ENCODE measurements around the gene MDFI. TPM values are rescaled to one million over a fixed set of nuclear protein-coding genes. Genes with fewer than 3 reads are reported as not detected.
A peak's percentile ranks its signal among the peaks of the same experiment; 100 is the strongest.

The MDFI gene
- total RNA-seq, 1 experiment from 2014 or later = 166 TPM

DNA sequence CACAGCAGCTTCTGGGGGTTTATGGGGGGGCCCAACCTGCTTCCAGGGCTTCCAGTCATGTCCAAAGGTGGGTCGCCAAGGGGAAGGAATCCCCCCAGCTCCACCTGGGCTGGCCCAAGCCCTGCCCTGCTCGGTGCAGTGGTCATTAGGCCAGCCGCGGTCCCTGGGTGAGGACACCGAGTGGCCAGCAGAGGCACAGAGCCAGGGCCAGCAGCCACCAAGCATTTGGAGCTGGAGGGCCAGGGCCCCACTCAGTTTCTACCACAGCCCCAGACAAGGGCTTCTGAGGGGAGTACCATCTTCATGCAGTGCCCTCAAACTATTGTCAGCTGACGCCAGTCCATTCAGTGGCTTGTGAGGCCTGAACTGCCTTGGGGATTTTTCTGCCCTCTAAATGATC, 57.6 kb downstream of the MDFI start:
- Histone ChIP-seq H3K4me3 (no peak overlapping the region), H3K27ac (no peak overlapping the region), H3K36me3 (no peaks in the 10 kb centered on the region), H3K27me3 (no peaks in the 10 kb centered on the region), H3K9me3 (replicated peaks) (no peaks in the 10 kb centered on the region), H3K4me1 (peaks cover 17% of the 10 kb centered on the region)
- DNase-seq = no peak

DNA sequence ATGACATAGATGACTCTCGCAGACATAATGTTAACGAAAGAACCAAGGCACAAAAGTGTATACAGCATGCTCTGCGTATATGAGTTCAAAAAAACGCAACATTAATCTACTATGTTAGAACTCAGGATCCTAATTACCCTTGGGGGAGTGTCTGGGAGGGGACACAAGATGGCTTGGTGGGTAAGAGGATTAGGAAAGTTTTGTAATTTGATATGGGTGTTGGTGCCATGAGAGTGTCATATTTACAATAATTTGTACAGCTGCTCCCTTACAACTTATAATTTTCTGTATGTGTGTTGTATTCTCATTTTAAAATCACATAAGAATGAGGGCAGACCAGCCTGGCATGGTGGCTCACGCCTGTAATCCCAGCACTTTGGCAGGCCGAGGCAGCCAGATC, 58.5 kb downstream of the MDFI start:
- no peaks in the 10 kb centered on the region for H3K36me3 ChIP-seq
- no peak for DNase-seq

DNA sequence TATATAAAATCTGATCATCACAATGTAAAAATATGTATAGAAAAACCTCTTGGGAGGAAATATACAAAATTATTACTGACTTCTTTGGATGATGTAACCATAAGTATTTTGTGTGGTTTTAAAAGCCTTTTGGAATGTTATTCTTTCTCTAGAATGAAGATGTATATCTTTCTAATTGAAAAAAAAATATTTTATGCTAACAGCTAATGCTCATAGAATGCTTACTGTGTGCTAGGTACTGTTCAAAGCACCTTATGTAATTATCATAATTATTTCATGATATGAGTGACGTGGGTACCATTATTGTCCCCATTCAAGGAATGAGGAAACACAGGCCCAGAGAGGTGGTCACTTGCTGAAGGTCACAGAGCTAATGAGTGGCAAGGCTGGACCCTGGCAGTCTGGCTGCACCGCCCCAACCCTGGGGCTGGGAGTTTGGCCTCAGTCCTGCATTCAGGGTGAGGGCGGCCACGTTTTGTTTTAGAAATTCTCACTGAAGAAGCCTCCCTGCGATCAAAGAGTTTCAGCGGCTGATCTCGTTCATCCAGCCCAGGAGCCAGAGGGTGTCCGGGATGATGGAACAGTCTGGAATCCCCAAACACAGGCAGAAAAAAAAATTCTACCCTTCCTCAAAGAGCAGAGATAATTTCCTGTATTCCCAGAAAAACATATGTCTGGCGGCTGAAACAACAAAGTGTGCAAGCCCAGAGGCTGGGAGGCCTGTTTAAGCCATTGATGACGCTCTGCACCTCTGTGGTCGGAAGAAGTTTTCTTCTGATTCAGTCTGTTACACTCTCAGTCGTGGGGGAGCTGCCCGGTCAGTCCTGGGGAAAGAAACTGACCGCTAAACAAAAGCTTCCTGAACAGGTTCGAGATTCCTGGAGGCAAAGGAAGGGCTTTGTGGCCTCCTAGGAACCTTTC, 59.9 kb downstream of the MDFI start:
- H3K4me3 ChIP-seq = peak overlapping the region; percentile 8
- H3K27ac ChIP-seq = peak overlapping the region; percentile 27
- peak; percentile 56 to 71 for DNase-seq
- no peaks in the 10 kb centered on the region for H3K27me3 ChIP-seq
- H3K9me3 ChIP-seq (replicated peaks) = no peaks in the 10 kb centered on the region
- H3K4me1 ChIP-seq = peaks cover 17% of the 10 kb centered on the region
- no peaks in the 10 kb centered on the region for H3K36me3 ChIP-seq

More for the DNA sequence above, 58.5 kb downstream of the MDFI start:
- Histone ChIP-seq H3K27ac (no peak overlapping the region), H3K9me3 (replicated peaks) (no peaks in the 10 kb centered on the region), H3K4me1 (peaks cover 17% of the 10 kb centered on the region), H3K27me3 (no peaks in the 10 kb centered on the region), H3K4me3 (no peak overlapping the region)

DNA sequence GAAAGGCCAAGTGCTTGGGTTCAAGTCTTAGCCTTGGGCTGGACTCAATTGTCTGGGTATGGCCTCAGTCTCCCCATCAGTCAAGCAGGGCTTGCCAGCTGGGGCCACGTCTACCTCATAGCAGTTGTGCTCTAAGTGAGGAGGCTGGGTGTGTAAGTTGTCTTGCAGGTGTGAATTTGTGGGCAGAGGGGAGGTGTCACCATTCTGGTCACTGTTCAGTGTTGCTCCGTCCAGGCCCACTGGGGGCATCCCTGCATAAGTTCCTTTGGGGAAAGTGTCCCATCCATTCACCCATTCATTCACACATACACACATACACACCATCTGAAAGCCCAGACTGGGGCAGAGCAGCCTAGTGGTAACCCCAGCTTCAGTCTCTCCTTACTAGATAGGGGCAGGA, 60.8 kb downstream of the MDFI start:
- DNase-seq = no peak
- H3K27ac ChIP-seq = no peak overlapping the region; the same call in 1 of the 2 replicates
- H3K27me3 ChIP-seq = no peaks in the 10 kb centered on the region
- no peaks in the 10 kb centered on the region for H3K36me3 ChIP-seq
- H3K9me3 ChIP-seq (replicated peaks) = no peaks in the 10 kb centered on the region
- H3K4me1 ChIP-seq = peaks cover 17% of the 10 kb centered on the region
- H3K4me3 ChIP-seq = no peak overlapping the region

DNA sequence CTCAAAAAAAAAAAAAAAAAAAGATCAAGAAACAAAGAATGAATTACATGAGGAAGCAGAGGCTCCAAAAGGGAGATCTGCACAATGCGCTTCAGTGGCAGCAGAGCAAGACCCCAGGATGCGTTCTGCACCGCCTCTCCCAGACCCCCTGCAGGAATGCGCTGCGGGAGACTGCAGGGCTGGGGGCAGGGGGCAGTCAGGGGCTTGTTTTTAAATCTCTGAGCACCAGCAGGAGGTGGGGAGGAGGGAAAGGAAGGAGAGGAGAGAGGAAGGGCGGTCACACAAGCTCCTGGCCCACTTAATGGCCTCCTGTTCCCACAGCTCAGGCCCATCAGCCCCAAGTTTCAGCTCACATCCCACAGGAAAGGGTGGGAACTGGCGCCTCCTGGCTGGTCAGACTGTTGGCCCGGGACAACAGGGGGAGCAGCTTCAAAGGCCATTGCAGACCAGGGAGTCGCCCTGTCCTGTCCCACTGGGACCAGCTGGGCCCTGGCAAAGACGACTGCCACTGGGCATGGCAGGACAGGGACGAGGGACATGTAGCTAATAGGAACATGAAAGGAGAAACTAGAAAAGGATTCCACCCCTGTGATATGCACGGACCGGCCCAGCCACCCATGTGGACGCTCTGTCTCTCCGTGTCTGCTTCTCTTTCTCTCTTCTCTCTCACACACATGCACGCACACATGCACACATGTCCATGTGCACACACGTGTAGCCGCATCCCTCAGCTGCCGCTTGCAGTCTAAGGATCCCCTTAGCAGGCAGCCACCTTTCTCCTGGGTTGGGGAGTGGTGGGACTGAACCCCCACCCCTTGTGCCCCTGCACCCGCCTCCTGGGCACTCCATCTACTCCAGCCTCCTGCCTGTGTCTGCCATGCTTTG, 62.4 kb downstream of the MDFI start:
- Histone ChIP-seq H3K27me3 (no peaks in the 10 kb centered on the region), H3K4me3 (no peak overlapping the region), H3K27ac (no peak overlapping the region), H3K4me1 (peaks cover 20% of the 10 kb centered on the region), H3K9me3 (replicated peaks) (no peaks in the 10 kb centered on the region), H3K36me3 (no peaks in the 10 kb centered on the region)
- no peak for DNase-seq

DNA sequence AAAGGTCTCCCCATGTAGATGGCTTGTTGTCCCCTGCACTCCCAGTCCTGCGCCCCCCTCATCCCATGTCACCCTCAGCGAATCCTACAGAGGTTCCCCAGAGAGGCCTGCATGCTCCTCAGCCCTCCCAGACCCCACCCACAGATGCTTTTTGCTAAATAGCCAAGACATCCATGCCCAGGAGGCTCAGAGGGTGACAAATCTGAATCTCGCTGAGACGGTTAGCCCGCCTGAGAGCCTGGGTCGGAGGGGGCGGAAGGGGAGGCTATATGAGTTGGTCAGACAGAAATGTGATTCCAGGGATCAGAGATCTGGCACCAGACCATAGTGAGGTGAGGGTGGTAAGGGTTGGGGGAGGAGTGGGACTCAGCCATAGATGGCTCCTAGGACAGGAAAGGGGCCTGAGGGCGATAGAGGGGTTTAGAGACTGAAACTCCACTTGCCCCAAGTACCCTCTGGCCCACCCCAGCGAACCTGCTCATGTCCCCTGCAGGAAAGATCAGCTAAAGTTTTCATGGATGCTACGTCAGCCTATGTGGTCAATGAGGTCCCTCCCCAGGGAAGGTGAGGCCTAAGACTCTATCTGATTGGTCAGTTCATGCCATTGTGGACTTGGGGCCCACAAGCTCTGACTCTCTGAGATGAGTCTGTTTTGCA, 63.9 kb downstream of the MDFI start:
- no peaks in the 10 kb centered on the region for H3K9me3 ChIP-seq (replicated peaks)
- DNase-seq = no peak
- no peaks in the 10 kb centered on the region for H3K27me3 ChIP-seq
- H3K36me3 ChIP-seq = no peaks in the 10 kb centered on the region
- no peak overlapping the region for H3K4me3 ChIP-seq
- H3K4me1 ChIP-seq = peaks cover 20% of the 10 kb centered on the region
- no peak overlapping the region for H3K27ac ChIP-seq

DNA sequence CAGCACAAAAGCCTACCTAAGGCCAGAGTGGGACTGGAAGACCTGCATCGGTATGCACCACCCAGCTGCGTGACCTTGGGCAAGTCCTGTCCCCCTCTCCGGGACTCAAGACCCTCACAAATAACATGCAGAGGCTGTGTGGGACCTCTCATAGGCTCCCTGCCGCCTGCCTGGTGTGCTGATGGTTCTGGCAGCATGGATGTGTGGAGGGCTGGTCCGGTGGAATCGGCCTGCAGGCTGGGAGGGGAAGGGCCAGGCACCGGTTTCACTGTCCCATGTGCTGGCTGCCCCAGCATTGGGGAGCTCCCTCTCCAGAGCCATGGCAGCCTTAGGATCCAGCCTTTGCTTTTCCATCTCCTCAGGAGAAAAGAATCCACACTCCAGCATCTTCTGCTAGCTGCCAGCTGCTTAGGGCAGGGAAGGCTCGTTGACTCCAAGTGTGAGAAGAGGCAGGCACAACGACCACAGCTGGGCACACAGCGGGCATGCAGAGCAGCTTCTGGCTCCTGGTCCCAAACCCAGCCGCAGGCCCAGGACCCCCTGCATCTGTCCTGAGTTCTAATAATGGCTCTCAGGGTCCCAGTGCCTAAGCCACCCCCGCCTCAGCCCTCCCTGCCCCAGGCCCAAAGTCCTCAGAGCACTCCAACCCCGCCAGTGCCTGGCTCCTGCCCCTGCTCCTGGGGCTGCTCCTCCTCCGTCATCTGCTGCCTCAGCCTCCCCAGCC, 64.7 kb downstream of the MDFI start:
- Histone ChIP-seq H3K27ac (no peak overlapping the region), H3K4me3 (no peak overlapping the region), H3K27me3 (no peaks in the 10 kb centered on the region), H3K36me3 (no peaks in the 10 kb centered on the region), H3K4me1 (peaks cover 14% of the 10 kb centered on the region), H3K9me3 (replicated peaks) (no peaks in the 10 kb centered on the region)
- no peak for DNase-seq

Other genes with a start within 250 kb of the MDFI start
- gene FOXP4, start 92.1 kb upstream of the MDFI start, total RNA-seq (2014; rRNA removed; shearing (Covaris generic)) = 9.2 and 10.3 TPM in 2 replicates
- gene TFEB, start 97.1 kb downstream of the MDFI start, total RNA-seq (2014; rRNA removed; shearing (Covaris generic)) = 0.57 and 0.63 TPM in 2 replicates
- gene PGC, start 108.9 kb downstream of the MDFI start, total RNA-seq (2014; rRNA removed; shearing (Covaris generic)) = not detected in 2 replicates
- 2.6 TPM in 2 replicates for gene FRS3, start 141.4 kb downstream of the MDFI start, total RNA-seq (2014; rRNA removed; shearing (Covaris generic))
- gene PRICKLE4, start 142.3 kb downstream of the MDFI start, total RNA-seq (2014; rRNA removed; shearing (Covaris generic)) = 0.28 TPM in 1 of 2 replicates, not detected in the other
- 194 and 198 TPM in 2 replicates for gene TOMM6, start 149.2 kb downstream of the MDFI start, total RNA-seq (2014; rRNA removed; shearing (Covaris generic))